WTC11 (cell line): ENCODE results near the gene IRF2. TPM values are rescaled to one million over a fixed set of nuclear protein-coding genes. Genes with fewer than 3 reads are reported as not detected.

ENCODE experiments used
- ATAC-seq: fragments of 200-7000 bp; cut with Tn5 transposase; 2 replicates; pipeline ENCODE4 v1.10.0; 2021; ENCODE audit warnings: mild to moderate bottlenecking, moderate library complexity
- CTCF ChIA-PET: fragments of 300-600 bp; sonication (Branson Sonifier 250); formaldehyde crosslinking; loops from one replicate; lab custom pipeline; 2021; ENCODE audit warnings: antibody characterized with exemption; lab: Charles Lee
- POLR2A ChIA-PET: fragments of 350-600 bp; sonication (Branson Sonifier 250); formaldehyde crosslinking; loops from one replicate; lab custom pipeline; 2021; ENCODE audit warnings: antibody characterized with exemption; lab: Charles Lee
- DNase-seq: peaks from one replicate; pipeline ENCODE4 v3.0.0; 2021; ENCODE audit warnings: low spot score
- H3K27ac Mint-ChIP-seq: 2 replicates; pipeline ENCODE4 v1.8.0; 2021; ENCODE audit warnings: mixed read lengths
- H3K27me3 Mint-ChIP-seq: 2 replicates; pipeline ENCODE4 v1.8.0; 2021; ENCODE audit warnings: low read depth, mild to moderate bottlenecking, moderate library complexity, mixed read lengths
- H3K36me3 Mint-ChIP-seq: 2 replicates; pipeline ENCODE4 v1.8.0; 2021; ENCODE audit warnings: mixed read lengths
- H3K4me1 Mint-ChIP-seq: 2 replicates; pipeline ENCODE4 v1.8.0; 2022; ENCODE audit warnings: mixed read lengths
- H3K4me3 Mint-ChIP-seq: 2 replicates; pipeline ENCODE4 v1.8.0; 2021; ENCODE audit warnings: mild to moderate bottlenecking, moderate library complexity, mixed read lengths
- H3K9me3 Mint-ChIP-seq: 2 replicates; pipeline ENCODE4 v1.8.0; 2021; ENCODE audit warnings: mixed read lengths
- CREB1 ChIP-seq: sonication (generic); formaldehyde crosslinking; IDR thresholded peaks from 2 replicates; pipeline ENCODE4 v1.8.0; 2023; ENCODE audit warnings: mild to moderate bottlenecking, missing genetic modification reagents
- FOXK1 ChIP-seq: sonication (generic); formaldehyde crosslinking; IDR thresholded peaks from 2 replicates; pipeline ENCODE4 v1.8.0; 2022; ENCODE audit warnings: mild to moderate bottlenecking, moderate library complexity, missing genetic modification reagents
- MYBL2 ChIP-seq: sonication (generic); formaldehyde crosslinking; IDR thresholded peaks from 2 replicates; pipeline ENCODE4 v1.8.1; 2023; ENCODE audit warnings: mild to moderate bottlenecking, moderate library complexity, missing genetic modification reagents
- RORB ChIP-seq: fragments of 250-450 bp; sonication (Bioruptor Pico); IDR thresholded peaks from 2 replicates; pipeline ENCODE4 v1.9.0; 2021; ENCODE audit warnings: mild to moderate bottlenecking
- SMAD3 ChIP-seq: sonication (generic); formaldehyde crosslinking; IDR thresholded peaks from 2 replicates; pipeline ENCODE4 v1.8.0; 2022; ENCODE audit warnings: missing genetic modification reagents, mild to moderate bottlenecking, borderline replicate concordance
- TEAD1 ChIP-seq: sonication (generic); formaldehyde crosslinking; IDR thresholded peaks from 2 replicates; pipeline ENCODE4 v1.8.0; 2022; ENCODE audit warnings: mild to moderate bottlenecking, missing genetic modification reagents
- TEAD4 ChIP-seq: sonication (generic); formaldehyde crosslinking; IDR thresholded peaks from 2 replicates; pipeline ENCODE4 v1.8.0; 2022; ENCODE audit warnings: mild to moderate bottlenecking, missing genetic modification reagents
- ZBTB21 ChIP-seq: sonication (generic); formaldehyde crosslinking; IDR thresholded peaks from 2 replicates; pipeline ENCODE4 v1.8.1; 2023; ENCODE audit warnings: mild to moderate bottlenecking, missing genetic modification reagents, borderline replicate concordance
- ZNF416 ChIP-seq: fragments of 250-450 bp; sonication (Bioruptor Pico); IDR thresholded peaks from 2 replicates; pipeline ENCODE4 v1.9.0; 2021; ENCODE audit warnings: mild to moderate bottlenecking, inconsistent platforms
- total RNA-seq: library from RNA; stranded (reverse); gene quantifications from 3 replicates; pipeline ENCODE4 v1.2.3, GENCODE V29; 2021
- TF ChIP-seq, protein P1 (sequence below): sonication (generic); formaldehyde crosslinking; IDR thresholded peaks from 2 replicates; pipeline ENCODE4 v1.8.0; 2022; ENCODE audit warnings: mild to moderate bottlenecking, missing genetic modification reagents
- TF ChIP-seq, protein P2 (sequence below): sonication (generic); formaldehyde crosslinking; IDR thresholded peaks from 2 replicates; pipeline ENCODE4 v1.8.1; 2022; ENCODE audit warnings: low read depth, mild to moderate bottlenecking, moderate library complexity, missing genetic modification reagents, borderline replicate concordance
- TF ChIP-seq, protein P3 (sequence below): fragments of 250-450 bp; sonication (Bioruptor Pico); IDR thresholded peaks from 2 replicates; pipeline ENCODE4 v1.9.0; 2021; ENCODE audit warnings: moderate library complexity, mild to moderate bottlenecking, inconsistent platforms, borderline replicate concordance
- TF ChIP-seq, protein P4 (sequence below): sonication (generic); formaldehyde crosslinking; IDR thresholded peaks from 2 replicates; pipeline ENCODE4 v1.8.1; 2023; ENCODE audit warnings: mild to moderate bottlenecking, missing genetic modification reagents
- TF ChIP-seq, protein P5 (sequence below): sonication (generic); formaldehyde crosslinking; IDR thresholded peaks from 2 replicates; pipeline ENCODE4 v1.8.0; 2022; ENCODE audit warnings: mild to moderate bottlenecking, missing genetic modification reagents
- TF ChIP-seq, protein P6 (sequence below): sonication (generic); formaldehyde crosslinking; IDR thresholded peaks from 2 replicates; pipeline ENCODE4 v1.8.1; 2023; ENCODE audit warnings: mild to moderate bottlenecking, missing genetic modification reagents, moderate library complexity
- TF ChIP-seq, protein P7 (sequence below): sonication (generic); formaldehyde crosslinking; IDR thresholded peaks from 2 replicates; pipeline ENCODE4 v1.8.0; 2022; ENCODE audit warnings: missing genetic modification reagents

Gene IRF2
- total RNA-seq, 1 experiment from 2014 or later: 11.8 TPM

DNA sequence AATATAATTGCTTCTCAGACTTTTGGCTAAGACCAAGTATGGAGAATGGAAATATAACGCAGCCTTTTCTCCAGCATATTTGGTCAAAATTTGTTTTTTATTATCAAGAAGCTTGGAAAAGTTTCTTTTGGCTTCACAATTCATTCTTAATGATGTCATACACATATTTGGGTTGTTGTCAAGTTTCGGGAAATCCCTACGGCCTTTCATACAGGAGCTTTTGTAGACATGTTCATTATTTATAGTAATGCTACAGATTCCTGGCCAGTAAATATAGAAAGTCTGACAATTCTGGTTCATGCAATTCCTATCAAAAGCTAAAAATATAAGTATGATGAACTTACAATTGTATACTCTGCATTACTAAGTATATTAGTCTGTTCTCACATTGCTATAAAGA lies 112.9 kb downstream of the IRF2 start:
- H3K4me3 Mint-ChIP-seq: no peak overlapping the region
- H3K9me3 Mint-ChIP-seq: peaks cover 7% of the 10 kb centered on the region
- no peak for DNase-seq
- peaks cover 5% of the 10 kb centered on the region; the same call in 1 of the 2 replicates for H3K36me3 Mint-ChIP-seq
- no peak for ATAC-seq
- TF ChIP-seq, protein P1, sequence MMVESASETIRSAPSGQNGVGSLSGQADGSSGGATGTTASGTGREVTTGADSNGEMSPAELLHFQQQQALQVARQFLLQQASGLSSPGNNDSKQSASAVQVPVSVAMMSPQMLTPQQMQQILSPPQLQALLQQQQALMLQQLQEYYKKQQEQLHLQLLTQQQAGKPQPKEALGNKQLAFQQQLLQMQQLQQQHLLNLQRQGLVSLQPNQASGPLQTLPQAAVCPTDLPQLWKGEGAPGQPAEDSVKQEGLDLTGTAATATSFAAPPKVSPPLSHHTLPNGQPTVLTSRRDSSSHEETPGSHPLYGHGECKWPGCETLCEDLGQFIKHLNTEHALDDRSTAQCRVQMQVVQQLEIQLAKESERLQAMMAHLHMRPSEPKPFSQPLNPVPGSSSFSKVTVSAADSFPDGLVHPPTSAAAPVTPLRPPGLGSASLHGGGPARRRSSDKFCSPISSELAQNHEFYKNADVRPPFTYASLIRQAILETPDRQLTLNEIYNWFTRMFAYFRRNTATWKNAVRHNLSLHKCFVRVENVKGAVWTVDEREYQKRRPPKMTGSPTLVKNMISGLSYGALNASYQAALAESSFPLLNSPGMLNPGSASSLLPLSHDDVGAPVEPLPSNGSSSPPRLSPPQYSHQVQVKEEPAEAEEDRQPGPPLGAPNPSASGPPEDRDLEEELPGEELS (CRISPR knock-in tag): no peak
- no peak for TF ChIP-seq TEAD1
- TF ChIP-seq, protein P2, sequence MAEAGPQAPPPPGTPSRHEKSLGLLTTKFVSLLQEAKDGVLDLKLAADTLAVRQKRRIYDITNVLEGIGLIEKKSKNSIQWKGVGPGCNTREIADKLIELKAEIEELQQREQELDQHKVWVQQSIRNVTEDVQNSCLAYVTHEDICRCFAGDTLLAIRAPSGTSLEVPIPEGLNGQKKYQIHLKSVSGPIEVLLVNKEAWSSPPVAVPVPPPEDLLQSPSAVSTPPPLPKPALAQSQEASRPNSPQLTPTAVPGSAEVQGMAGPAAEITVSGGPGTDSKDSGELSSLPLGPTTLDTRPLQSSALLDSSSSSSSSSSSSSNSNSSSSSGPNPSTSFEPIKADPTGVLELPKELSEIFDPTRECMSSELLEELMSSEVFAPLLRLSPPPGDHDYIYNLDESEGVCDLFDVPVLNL (CRISPR knock-in tag): no peak
- TF ChIP-seq FOXK1 (CRISPR knock-in tag): no peak
- no peak for TF ChIP-seq CREB1 (CRISPR knock-in tag)
- no peak for TF ChIP-seq ZNF416 (CRISPR knock-in tag)
- TF ChIP-seq, protein P3, sequence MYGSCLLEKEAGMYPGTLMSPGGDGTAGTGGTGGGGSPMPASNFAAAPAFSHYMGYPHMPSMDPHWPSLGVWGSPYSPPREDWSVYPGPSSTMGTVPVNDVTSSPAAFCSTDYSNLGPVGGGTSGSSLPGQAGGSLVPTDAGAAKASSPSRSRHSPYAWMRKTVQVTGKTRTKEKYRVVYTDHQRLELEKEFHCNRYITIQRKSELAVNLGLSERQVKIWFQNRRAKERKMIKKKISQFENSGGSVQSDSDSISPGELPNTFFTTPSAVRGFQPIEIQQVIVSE (CRISPR knock-in tag): no peak
- TF ChIP-seq TEAD4 (CRISPR knock-in tag): no peak
- no peak for TF ChIP-seq ZBTB21
- TF ChIP-seq SMAD3 (CRISPR knock-in tag): no peak
- TF ChIP-seq MYBL2 (CRISPR knock-in tag): no peak
- TF ChIP-seq RORB (CRISPR knock-in tag): no peak
- TF ChIP-seq, protein P4, sequence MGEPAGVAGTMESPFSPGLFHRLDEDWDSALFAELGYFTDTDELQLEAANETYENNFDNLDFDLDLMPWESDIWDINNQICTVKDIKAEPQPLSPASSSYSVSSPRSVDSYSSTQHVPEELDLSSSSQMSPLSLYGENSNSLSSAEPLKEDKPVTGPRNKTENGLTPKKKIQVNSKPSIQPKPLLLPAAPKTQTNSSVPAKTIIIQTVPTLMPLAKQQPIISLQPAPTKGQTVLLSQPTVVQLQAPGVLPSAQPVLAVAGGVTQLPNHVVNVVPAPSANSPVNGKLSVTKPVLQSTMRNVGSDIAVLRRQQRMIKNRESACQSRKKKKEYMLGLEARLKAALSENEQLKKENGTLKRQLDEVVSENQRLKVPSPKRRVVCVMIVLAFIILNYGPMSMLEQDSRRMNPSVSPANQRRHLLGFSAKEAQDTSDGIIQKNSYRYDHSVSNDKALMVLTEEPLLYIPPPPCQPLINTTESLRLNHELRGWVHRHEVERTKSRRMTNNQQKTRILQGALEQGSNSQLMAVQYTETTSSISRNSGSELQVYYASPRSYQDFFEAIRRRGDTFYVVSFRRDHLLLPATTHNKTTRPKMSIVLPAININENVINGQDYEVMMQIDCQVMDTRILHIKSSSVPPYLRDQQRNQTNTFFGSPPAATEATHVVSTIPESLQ (CRISPR knock-in tag): no peak
- TF ChIP-seq, protein P5, sequence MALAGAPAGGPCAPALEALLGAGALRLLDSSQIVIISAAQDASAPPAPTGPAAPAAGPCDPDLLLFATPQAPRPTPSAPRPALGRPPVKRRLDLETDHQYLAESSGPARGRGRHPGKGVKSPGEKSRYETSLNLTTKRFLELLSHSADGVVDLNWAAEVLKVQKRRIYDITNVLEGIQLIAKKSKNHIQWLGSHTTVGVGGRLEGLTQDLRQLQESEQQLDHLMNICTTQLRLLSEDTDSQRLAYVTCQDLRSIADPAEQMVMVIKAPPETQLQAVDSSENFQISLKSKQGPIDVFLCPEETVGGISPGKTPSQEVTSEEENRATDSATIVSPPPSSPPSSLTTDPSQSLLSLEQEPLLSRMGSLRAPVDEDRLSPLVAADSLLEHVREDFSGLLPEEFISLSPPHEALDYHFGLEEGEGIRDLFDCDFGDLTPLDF: no peak
- TF ChIP-seq, protein P6, sequence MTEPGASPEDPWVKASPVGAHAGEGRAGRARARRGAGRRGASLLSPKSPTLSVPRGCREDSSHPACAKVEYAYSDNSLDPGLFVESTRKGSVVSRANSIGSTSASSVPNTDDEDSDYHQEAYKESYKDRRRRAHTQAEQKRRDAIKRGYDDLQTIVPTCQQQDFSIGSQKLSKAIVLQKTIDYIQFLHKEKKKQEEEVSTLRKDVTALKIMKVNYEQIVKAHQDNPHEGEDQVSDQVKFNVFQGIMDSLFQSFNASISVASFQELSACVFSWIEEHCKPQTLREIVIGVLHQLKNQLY (CRISPR knock-in tag): no peak
- TF ChIP-seq, protein P7, sequence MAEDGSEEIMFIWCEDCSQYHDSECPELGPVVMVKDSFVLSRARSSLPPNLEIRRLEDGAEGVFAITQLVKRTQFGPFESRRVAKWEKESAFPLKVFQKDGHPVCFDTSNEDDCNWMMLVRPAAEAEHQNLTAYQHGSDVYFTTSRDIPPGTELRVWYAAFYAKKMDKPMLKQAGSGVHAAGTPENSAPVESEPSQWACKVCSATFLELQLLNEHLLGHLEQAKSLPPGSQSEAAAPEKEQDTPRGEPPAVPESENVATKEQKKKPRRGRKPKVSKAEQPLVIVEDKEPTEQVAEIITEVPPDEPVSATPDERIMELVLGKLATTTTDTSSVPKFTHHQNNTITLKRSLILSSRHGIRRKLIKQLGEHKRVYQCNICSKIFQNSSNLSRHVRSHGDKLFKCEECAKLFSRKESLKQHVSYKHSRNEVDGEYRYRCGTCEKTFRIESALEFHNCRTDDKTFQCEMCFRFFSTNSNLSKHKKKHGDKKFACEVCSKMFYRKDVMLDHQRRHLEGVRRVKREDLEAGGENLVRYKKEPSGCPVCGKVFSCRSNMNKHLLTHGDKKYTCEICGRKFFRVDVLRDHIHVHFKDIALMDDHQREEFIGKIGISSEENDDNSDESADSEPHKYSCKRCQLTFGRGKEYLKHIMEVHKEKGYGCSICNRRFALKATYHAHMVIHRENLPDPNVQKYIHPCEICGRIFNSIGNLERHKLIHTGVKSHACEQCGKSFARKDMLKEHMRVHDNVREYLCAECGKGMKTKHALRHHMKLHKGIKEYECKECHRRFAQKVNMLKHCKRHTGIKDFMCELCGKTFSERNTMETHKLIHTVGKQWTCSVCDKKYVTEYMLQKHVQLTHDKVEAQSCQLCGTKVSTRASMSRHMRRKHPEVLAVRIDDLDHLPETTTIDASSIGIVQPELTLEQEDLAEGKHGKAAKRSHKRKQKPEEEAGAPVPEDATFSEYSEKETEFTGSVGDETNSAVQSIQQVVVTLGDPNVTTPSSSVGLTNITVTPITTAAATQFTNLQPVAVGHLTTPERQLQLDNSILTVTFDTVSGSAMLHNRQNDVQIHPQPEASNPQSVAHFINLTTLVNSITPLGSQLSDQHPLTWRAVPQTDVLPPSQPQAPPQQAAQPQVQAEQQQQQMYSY: no peak
- TF ChIP-seq, all 79 proteins: peak for 0
- Mint-ChIP-seq H3K27ac (no peak overlapping the region), H3K4me1 (peaks cover 26% of the 10 kb centered on the region), H3K27me3 (no peaks in the 10 kb centered on the region)
- ChIA-PET CTCF (no interaction called here), POLR2A (no interaction called here)
